ENCODE data around the gene INHA. TPM values are rescaled to one million over a fixed set of nuclear protein-coding genes. Genes with fewer than 3 reads are reported as not detected.

INHA gene
- total RNA-seq, 1 experiment from 2014 or later = 1.2 TPM

GRCh38 chr2:219530048-219530963 lies 41.8 kb upstream of the INHA start:
- ChIA-PET POLR2A (interaction anchor here (0.8 to 1.6 kb wide), 6 partner anchors 32 to 127 kb away, joined by 3 to 14 read pairs (median 3); partner anchors contain the start of gene GMPPA), CTCF (interaction anchor here (0.5 to 11.3 kb wide), 62 partner anchors 8 to 1965 kb away, joined by 3 to 287 read pairs (median 4); partner anchors contain the start of genes DES, GMPPA and TMEM198)
- Mint-ChIP-seq H3K9me3 (ENCODE audit: unreplicated experiment) (no peaks in the 10 kb centered on the region), H3K4me3 (ENCODE audit: unreplicated experiment) (no peak overlapping the region), H3K4me1 (ENCODE audit: insufficient read depth, unreplicated experiment) (no peaks in the 10 kb centered on the region), H3K27ac (ENCODE audit: low read depth, unreplicated experiment) (no peak overlapping the region), H3K27me3 (ENCODE audit: insufficient read depth, unreplicated experiment) (peaks cover 64% of the 10 kb centered on the region), H3K36me3 (ENCODE audit: insufficient read depth, unreplicated experiment) (no peaks in the 10 kb centered on the region)
- peak; percentile 97 for TF ChIP-seq CTCF (IDR thresholded peaks at IDR 0.05; ENCODE audit: unreplicated experiment)
- no TSS peak for BruUV-seq (replicated peaks)
- intact Hi-C loops (cut with micrococcal nuclease) = loop anchor here (1.0 kb wide), 5 partner anchors 21 to 127 kb away; partner anchors contain the start of gene GMPPA
- DNase-seq (ENCODE audit: unreplicated experiment) = peak; percentile 76

GRCh38 chr2:219531639-219532377 lies 40.3 kb upstream of the INHA start:
- Mint-ChIP-seq H3K9me3 (ENCODE audit: unreplicated experiment) (no peaks in the 10 kb centered on the region), H3K4me3 (ENCODE audit: unreplicated experiment) (no peak overlapping the region), H3K36me3 (ENCODE audit: insufficient read depth, unreplicated experiment) (no peaks in the 10 kb centered on the region), H3K27ac (ENCODE audit: low read depth, unreplicated experiment) (no peak overlapping the region), H3K27me3 (ENCODE audit: insufficient read depth, unreplicated experiment) (peaks cover 49% of the 10 kb centered on the region), H3K4me1 (ENCODE audit: insufficient read depth, unreplicated experiment) (no peaks in the 10 kb centered on the region)
- no peak for TF ChIP-seq CTCF (IDR thresholded peaks at IDR 0.05; ENCODE audit: unreplicated experiment)
- intact Hi-C loops (cut with micrococcal nuclease) = no loop called here
- BruUV-seq (replicated peaks) = no TSS peak
- CTCF ChIA-PET = interaction anchor here (0.8 to 11.3 kb wide), 13 partner anchors 9 to 521 kb away, joined by 3 to 287 read pairs (median 8); no protein-coding TSS in a partner anchor
- POLR2A ChIA-PET = interaction anchor here (0.6 kb wide), 2 partner anchors 159 to 377 kb away, joined by 3 to 4 read pairs; no protein-coding TSS in a partner anchor
- DNase-seq (ENCODE audit: unreplicated experiment) = no peak

GRCh38 chr2:219532378-219532649 lies 39.8 kb upstream of the INHA start:
- CTCF ChIA-PET = interaction anchor here (0.9 to 11.3 kb wide), 3 partner anchors 9 to 131 kb away, joined by 4 to 287 read pairs (median 39); no protein-coding TSS in a partner anchor
- intact Hi-C loops (cut with micrococcal nuclease) = no loop called here

More at GRCh38 chr2:219532378-219532649, 39.8 kb upstream of the INHA start:
- no peak for TF ChIP-seq CTCF (IDR thresholded peaks at IDR 0.05; ENCODE audit: unreplicated experiment)
- Mint-ChIP-seq H3K4me1 (ENCODE audit: insufficient read depth, unreplicated experiment) (no peaks in the 10 kb centered on the region), H3K27ac (ENCODE audit: low read depth, unreplicated experiment) (no peak overlapping the region), H3K4me3 (ENCODE audit: unreplicated experiment) (no peak overlapping the region), H3K36me3 (ENCODE audit: insufficient read depth, unreplicated experiment) (no peaks in the 10 kb centered on the region), H3K9me3 (ENCODE audit: unreplicated experiment) (no peaks in the 10 kb centered on the region), H3K27me3 (ENCODE audit: insufficient read depth, unreplicated experiment) (peaks cover 44% of the 10 kb centered on the region)
- POLR2A ChIA-PET = interaction anchor here (0.6 kb wide), 1 partner anchor 159 kb away, joined by 4 read pairs; no protein-coding TSS in a partner anchor
- DNase-seq (ENCODE audit: unreplicated experiment) = no peak
- no TSS peak for BruUV-seq (replicated peaks)

Measured in MCF 10A (cell line).